Endothelial cell of umbilical vein (primary cell): ENCODE measurements around the gene ADAM10. TPM values are rescaled to one million over a fixed set of nuclear protein-coding genes. Genes with fewer than 3 reads are reported as not detected.

Experiments used
- BruUV-seq: library from RNA; stranded (reverse); fragments of 400-500 nt; replicated peaks from 2 replicates; lab custom pipeline; 2021; lab: Mats Ljungman, UMichigan
- CTCF ChIA-PET: fragments of 300-600, 350-600 bp; sonication (Branson Sonifier 250); formaldehyde crosslinking; loops from one replicate; lab custom pipeline; 2021; ENCODE audit warnings: antibody characterized with exemption, inconsistent platforms; lab: Charles Lee
- POLR2A ChIA-PET: fragments of 300-600, 350-600 bp; sonication (Branson Sonifier 250); formaldehyde crosslinking; loops from one replicate; lab custom pipeline; 2021; ENCODE audit warnings: antibody characterized with exemption, inconsistent platforms; lab: Charles Lee
- DNase-seq: peaks from one replicate; pipeline ENCODE4 v3.0.0-alpha.2; 2011; ENCODE audit warnings: low read depth, low spot score
- FAIRE-seq: peaks from 2 replicates; lab custom pipeline; 2011; peaks lifted over from hg19 to GRCh38; lab: Jason Lieb, UNC
- H2AFZ ChIP-seq: 2 replicates; pipeline ENCODE4 v1.6.0; 2012; ENCODE audit warnings: low read depth, low read length, control low read depth, inconsistent platforms
- H3K27ac ChIP-seq: 2 replicates; pipeline ENCODE4 v1.5.1; 2011; ENCODE audit warnings: low read depth, mild to moderate bottlenecking, control low read depth, low read length, moderate library complexity; ENCODE audit not compliant: insufficient read depth
- H3K27me3 ChIP-seq, 2 experiments: 2 replicates each; pipeline versions ENCODE4 v1.6.0 to v1.6.1; 2011; ENCODE audit warnings: low read length in 2 of 2, mixed read lengths in 1 of 2; ENCODE audit not compliant: control insufficient read depth in 2 of 2, insufficient read depth in 2 of 2
- H3K36me3 ChIP-seq, 2 experiments: 2 replicates in 1 of 2; 3 replicates in 1 of 2; pipeline ENCODE4 v1.5.1; 2011; ENCODE audit warnings: low read length in 2 of 2, mild to moderate bottlenecking in 1 of 2, moderate library complexity in 1 of 2; ENCODE audit not compliant: control insufficient read depth in 2 of 2, insufficient read depth in 2 of 2; ENCODE audit errors: extremely low read depth in 1 of 2
- H3K4me1 ChIP-seq: 3 replicates; pipeline ENCODE4 v1.5.1; 2011; ENCODE audit warnings: mild to moderate bottlenecking, low read length; ENCODE audit not compliant: control insufficient read depth, insufficient read depth; ENCODE audit errors: extremely low read depth
- H3K4me2 ChIP-seq: 2 replicates; pipeline ENCODE4 v1.6.1; 2011; ENCODE audit warnings: low read length, control low read depth, mixed read lengths; ENCODE audit not compliant: insufficient read depth
- H3K4me3 ChIP-seq, 3 experiments: fragments of 200-600 bp in 1 of 3; sonication (generic), shearing (Covaris generic) in 1 of 3; replicated peaks in 1 of 3; 2 replicates each; pipeline ENCODE4 v1.5.1; 2011 to 2016; ENCODE audit warnings: control low read depth in 3 of 3, low read length in 3 of 3, mild to moderate bottlenecking in 2 of 3, inconsistent platforms in 1 of 3, low read depth in 1 of 3, moderate library complexity in 1 of 3; ENCODE audit not compliant: insufficient read depth in 1 of 3
- H3K79me2 ChIP-seq: 2 replicates; pipeline ENCODE4 v1.6.0; 2012; ENCODE audit warnings: low read length, inconsistent platforms; ENCODE audit not compliant: control insufficient read depth, insufficient read depth
- H3K9ac ChIP-seq: replicated peaks from 2 replicates; pipeline ENCODE3; 2011; ENCODE audit warnings: low read length, control low read depth; ENCODE audit not compliant: insufficient read depth; ENCODE audit errors: extremely low read depth
- H3K9me1 ChIP-seq: replicated peaks from 3 replicates; pipeline ENCODE4 v1.6.0; 2011; ENCODE audit warnings: mild to moderate bottlenecking, low read length; ENCODE audit not compliant: control insufficient read depth, insufficient read depth; ENCODE audit errors: extremely low read depth
- H3K9me3 ChIP-seq: replicated peaks from 2 replicates; pipeline ENCODE4 v1.5.1; 2012; ENCODE audit warnings: low read length, inconsistent platforms; ENCODE audit not compliant: control insufficient read depth, insufficient read depth
- H4K20me1 ChIP-seq: replicated peaks from 2 replicates; pipeline ENCODE3; 2011; ENCODE audit warnings: mild to moderate bottlenecking, low read length; ENCODE audit not compliant: control insufficient read depth, insufficient read depth; ENCODE audit errors: extremely low read depth
- EZH2 ChIP-seq: IDR thresholded peaks from 2 replicates; pipeline ENCODE4 v1.6.1; 2012; ENCODE audit warnings: borderline replicate concordance, low read depth, mild to moderate bottlenecking, moderate library complexity, low read length, inconsistent platforms; ENCODE audit not compliant: severe bottlenecking
- JUN ChIP-seq: IDR thresholded peaks from 2 replicates; pipeline ENCODE4 v1.6.1; 2011; ENCODE audit warnings: borderline replicate concordance, low read depth; ENCODE audit not compliant: insufficient read length, insufficient read depth
- dilution Hi-C: fragments of 300-500 bp; cut with MboI; formaldehyde crosslinking; loops from one replicate; pipeline ENCODE4 v1.15.0; 2019; ENCODE audit warnings: low sequenced_read_pairs; ENCODE audit not compliant: extremely low pct_ligation_motif_present
- intact Hi-C: fragments of 100-400 bp; cut with micrococcal nuclease; formaldehyde crosslinking; loops from one replicate; pipeline ENCODE4 v1.10.0; 2022
- polyA plus RNA-seq, 4 experiments: library from polyadenylated mRNA; depleted of rRNA in 3 of 4; stranded (reverse) in 3 of 4; unstranded in 1 of 4; fragments of >200 nt; gene quantifications; 2 replicates each; pipeline versions ENCODE4 v1.2.1 to v1.2.3, GENCODE V29; 2011 to 2012; ENCODE audit warnings: missing spikeins in 1 of 4
- total RNA-seq: library from RNA; stranded (reverse); gene quantifications from 2 replicates; pipeline ENCODE4 v1.2.3, GENCODE V29; 2021
- TF ChIP-seq, protein P1 (sequence below), 2 donors: IDR thresholded peaks; 1 replicate in 1 of 2; 2 replicates in 1 of 2; pipeline ENCODE4 v1.5.1; 2011; ENCODE audit warnings: low read length in 2 of 2, mild to moderate bottlenecking in 2 of 2, moderate library complexity in 2 of 2, control low read depth in 1 of 2, inconsistent platforms in 1 of 2, low read depth in 1 of 2; ENCODE audit not compliant: insufficient read depth in 1 of 2; ENCODE audit errors: extremely low read depth in 1 of 2

ADAM10 gene
- total and polyA plus RNA-seq, 2 donors (not counting 3 experiments of a cell fraction or from before 2014, with no cell fraction given), result 91.3 to 203 TPM

DNA sequence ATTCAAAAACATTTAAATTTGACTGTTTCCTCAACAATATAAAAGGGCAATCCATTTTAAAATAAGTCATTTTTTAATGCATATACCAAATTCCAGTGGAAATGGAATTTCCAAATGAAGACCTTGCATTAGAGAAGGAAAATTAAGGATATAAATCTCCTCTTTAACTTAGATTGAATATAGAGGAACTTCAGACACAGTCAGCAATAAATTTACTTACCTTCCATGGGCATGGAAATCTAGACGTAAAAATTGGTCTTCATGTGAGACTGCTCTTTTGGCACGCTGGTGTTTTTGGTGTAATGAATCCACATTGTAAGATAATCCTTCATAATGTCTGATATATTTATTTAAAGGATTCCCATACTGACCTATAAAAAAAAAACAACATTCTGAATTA is 32.1 kb downstream of the ADAM10 start:
- DNase-seq (no peak), FAIRE-seq (no peak)
- H3K79me2 ChIP-seq, result peaks cover 31% of the 10 kb centered on the region
- no TSS peak for BruUV-seq
- H3K9me1 ChIP-seq, result no peaks in the 10 kb centered on the region
- H3K9ac ChIP-seq, result no peak overlapping the region
- H4K20me1 ChIP-seq, result no peaks in the 10 kb centered on the region
- no peaks in the 10 kb centered on the region for H3K9me3 ChIP-seq
- H3K27ac ChIP-seq, result no peak overlapping the region
- no peak overlapping the region for H3K4me3 ChIP-seq
- H3K36me3 ChIP-seq, result no peaks in the 10 kb centered on the region
- dilution Hi-C loops (no loop called here), intact Hi-C loops (no loop called here)
- H3K4me2 ChIP-seq, result no peak overlapping the region
- POLR2A ChIA-PET, result no interaction called here
- CTCF ChIA-PET, result no interaction called here
- H2AFZ ChIP-seq, result no peak overlapping the region
- TF ChIP-seq EZH2, result no peak
- H3K27me3 ChIP-seq, result no peaks in the 10 kb centered on the region
- H3K4me1 ChIP-seq, result no peaks in the 10 kb centered on the region

DNA sequence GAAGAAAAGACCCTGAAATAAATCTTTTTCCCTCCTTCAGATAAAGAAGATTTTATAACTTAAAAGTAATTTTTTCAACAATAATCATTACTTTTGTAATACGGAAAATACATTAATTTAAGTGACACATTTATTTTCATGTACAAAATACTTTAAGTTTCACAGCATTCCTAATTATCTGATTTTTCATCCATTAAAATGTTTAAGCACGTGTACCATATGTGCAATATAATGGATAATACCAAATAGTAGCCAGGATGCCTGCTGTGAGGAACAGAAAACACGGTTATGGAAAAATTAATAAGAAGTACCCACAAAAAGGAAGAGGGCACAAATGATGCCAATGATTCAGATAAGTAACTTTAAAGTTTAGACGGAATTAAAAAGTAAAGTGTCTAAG is 33.5 kb downstream of the ADAM10 start:
- ChIA-PET CTCF (no interaction called here), POLR2A (no interaction called here)
- Histone ChIP-seq H3K9me1 (no peaks in the 10 kb centered on the region), H2AFZ (no peak overlapping the region), H3K9me3 (no peaks in the 10 kb centered on the region), H3K79me2 (peaks cover 24% of the 10 kb centered on the region), H3K27me3 (no peaks in the 10 kb centered on the region), H3K4me2 (no peak overlapping the region), H3K4me3 (no peak overlapping the region), H3K9ac (no peak overlapping the region), H4K20me1 (no peaks in the 10 kb centered on the region), H3K36me3 (no peaks in the 10 kb centered on the region), H3K4me1 (no peaks in the 10 kb centered on the region), H3K27ac (no peak overlapping the region)
- no TSS peak for BruUV-seq
- no peak for FAIRE-seq
- DNase-seq, result no peak
- intact Hi-C loops (no loop called here), dilution Hi-C loops (no loop called here)
- TF ChIP-seq, protein P1, sequence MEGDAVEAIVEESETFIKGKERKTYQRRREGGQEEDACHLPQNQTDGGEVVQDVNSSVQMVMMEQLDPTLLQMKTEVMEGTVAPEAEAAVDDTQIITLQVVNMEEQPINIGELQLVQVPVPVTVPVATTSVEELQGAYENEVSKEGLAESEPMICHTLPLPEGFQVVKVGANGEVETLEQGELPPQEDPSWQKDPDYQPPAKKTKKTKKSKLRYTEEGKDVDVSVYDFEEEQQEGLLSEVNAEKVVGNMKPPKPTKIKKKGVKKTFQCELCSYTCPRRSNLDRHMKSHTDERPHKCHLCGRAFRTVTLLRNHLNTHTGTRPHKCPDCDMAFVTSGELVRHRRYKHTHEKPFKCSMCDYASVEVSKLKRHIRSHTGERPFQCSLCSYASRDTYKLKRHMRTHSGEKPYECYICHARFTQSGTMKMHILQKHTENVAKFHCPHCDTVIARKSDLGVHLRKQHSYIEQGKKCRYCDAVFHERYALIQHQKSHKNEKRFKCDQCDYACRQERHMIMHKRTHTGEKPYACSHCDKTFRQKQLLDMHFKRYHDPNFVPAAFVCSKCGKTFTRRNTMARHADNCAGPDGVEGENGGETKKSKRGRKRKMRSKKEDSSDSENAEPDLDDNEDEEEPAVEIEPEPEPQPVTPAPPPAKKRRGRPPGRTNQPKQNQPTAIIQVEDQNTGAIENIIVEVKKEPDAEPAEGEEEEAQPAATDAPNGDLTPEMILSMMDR (IDR thresholded peaks at IDR 0.05; ENCODE audit: extremely low read depth in 1 of 2, insufficient read depth in 1 of 2, low read depth in 1 of 2, low read length in 2 of 2), result no peak
- TF ChIP-seq JUN, result no peak
